Hematopoietic multipotent progenitor cell treated with erythropoietin and hydrocortisone succinate and interleukin-3 and kit ligand, for 6 days (in vitro differentiated cells): ENCODE data around the gene HYCC1.

Source experiments
- DNase-seq: peaks from one replicate; pipeline ENCODE4 v3.0.0-alpha.2; 2015

HYCC1 gene

GRCh38 chr7:23016345-23017253 is 2.7 kb upstream of the HYCC1 start:
- DNase-seq = no peak

GRCh38 chr7:23014681-23015080 is 751 bp upstream of the HYCC1 start:
- no peak for DNase-seq

GRCh38 chr7:23012908-23013714 is 819 bp downstream of the HYCC1 start:
- peak; percentile 65 for DNase-seq

GRCh38 chr7:23012186-23012585 is 1.7 kb downstream of the HYCC1 start:
- no peak for DNase-seq

- DNase-seq = no peak
Measured at GRCh38 chr7:23011222-23011924, 2.6 kb downstream of the HYCC1 start.

- DNase-seq = no peak
Measured at GRCh38 chr7:23009303-23009702, 4.6 kb downstream of the HYCC1 start.

GRCh38 chr7:23004247-23004520 is 9.7 kb downstream of the HYCC1 start:
- no peak for DNase-seq

GRCh38 chr7:23003505-23004246 is 10.3 kb downstream of the HYCC1 start:
- no peak for DNase-seq

- DNase-seq = no peak
Measured at GRCh38 chr7:23002698-23003097, 11.2 kb downstream of the HYCC1 start.

- no peak for DNase-seq
Measured at GRCh38 chr7:23001610-23002009, 12.3 kb downstream of the HYCC1 start.

- no peak for DNase-seq
Measured at GRCh38 chr7:23000597-23001360, 13.2 kb downstream of the HYCC1 start.

GRCh38 chr7:22998519-22998896 is 15.4 kb downstream of the HYCC1 start:
- no peak for DNase-seq

GRCh38 chr7:22997871-22998518 is 15.9 kb downstream of the HYCC1 start:
- DNase-seq = no peak

- DNase-seq = no peak
Measured at GRCh38 chr7:22996470-22996869, 17.5 kb downstream of the HYCC1 start.

GRCh38 chr7:22995011-22995410 is 18.9 kb downstream of the HYCC1 start:
- DNase-seq = no peak

- no peak for DNase-seq
Measured at GRCh38 chr7:22992874-22993840, 20.8 kb downstream of the HYCC1 start.

- DNase-seq = no peak
Measured at GRCh38 chr7:22990588-22990949, 23.4 kb downstream of the HYCC1 start.

- no peak for DNase-seq
Measured at GRCh38 chr7:22989643-22990587, 24.0 kb downstream of the HYCC1 start.

GRCh38 chr7:22985436-22985835 is 28.5 kb downstream of the HYCC1 start:
- no peak for DNase-seq
